Medulla oblongata (tissue), 1 donor: Measurements from ENCODE around the gene ETV5.
A peak's percentile ranks its signal among the peaks of the same experiment; 100 is the strongest.

Source experiments
- DNase-seq: peaks from one replicate; pipeline ENCODE4 v3.0.0-alpha.2; 2015; ENCODE audit errors: extremely low spot score

Gene ETV5

GRCh38 chr3:186095561-186096081 is 13.3 kb downstream of the ETV5 start:
- peak; percentile 71 for DNase-seq

- no peak for DNase-seq
These were observed 14.0 kb downstream of the ETV5 start for GRCh38 chr3:186094696-186095425.

- no peak for DNase-seq
These were observed 14.6 kb downstream of the ETV5 start for GRCh38 chr3:186094271-186094670.

- DNase-seq = no peak
These were observed 15.5 kb downstream of the ETV5 start for GRCh38 chr3:186093271-186093900.

GRCh38 chr3:186092360-186093070 is 16.4 kb downstream of the ETV5 start:
- no peak for DNase-seq

GRCh38 chr3:186090901-186091300 is 18.0 kb downstream of the ETV5 start:
- no peak for DNase-seq

GRCh38 chr3:186088335-186088734 is 20.6 kb downstream of the ETV5 start:
- DNase-seq = no peak

GRCh38 chr3:186084264-186084663 is 24.6 kb downstream of the ETV5 start:
- no peak for DNase-seq

- no peak for DNase-seq
These were observed 25.1 kb downstream of the ETV5 start for GRCh38 chr3:186083746-186084145.

GRCh38 chr3:186082150-186082549 is 26.7 kb downstream of the ETV5 start:
- DNase-seq = no peak

GRCh38 chr3:186081678-186082077 is 27.2 kb downstream of the ETV5 start:
- DNase-seq = no peak

GRCh38 chr3:186080849-186081438 is 27.9 kb downstream of the ETV5 start:
- DNase-seq = peak; percentile 73

- no peak for DNase-seq
These were observed 29.0 kb downstream of the ETV5 start for GRCh38 chr3:186079925-186080324.

GRCh38 chr3:186077466-186077865 is 31.4 kb downstream of the ETV5 start:
- no peak for DNase-seq

GRCh38 chr3:186075931-186076567 is 32.8 kb downstream of the ETV5 start:
- DNase-seq = no peak

- DNase-seq = no peak
These were observed 33.4 kb downstream of the ETV5 start for GRCh38 chr3:186075489-186075888.

- DNase-seq = no peak
These were observed 35.2 kb downstream of the ETV5 start for GRCh38 chr3:186073641-186074040.

- DNase-seq = no peak
These were observed 37.9 kb downstream of the ETV5 start for GRCh38 chr3:186070996-186071395.

GRCh38 chr3:186070550-186070949 is 38.3 kb downstream of the ETV5 start:
- no peak for DNase-seq

GRCh38 chr3:186070133-186070532 is 38.8 kb downstream of the ETV5 start:
- no peak for DNase-seq

- no peak for DNase-seq
These were observed 39.7 kb downstream of the ETV5 start for GRCh38 chr3:186069199-186069598.

- DNase-seq = no peak
These were observed 40.7 kb downstream of the ETV5 start for GRCh38 chr3:186068243-186068552.
